ENCODE results near the gene TSPAN9.

The TSPAN9 gene, protein sequence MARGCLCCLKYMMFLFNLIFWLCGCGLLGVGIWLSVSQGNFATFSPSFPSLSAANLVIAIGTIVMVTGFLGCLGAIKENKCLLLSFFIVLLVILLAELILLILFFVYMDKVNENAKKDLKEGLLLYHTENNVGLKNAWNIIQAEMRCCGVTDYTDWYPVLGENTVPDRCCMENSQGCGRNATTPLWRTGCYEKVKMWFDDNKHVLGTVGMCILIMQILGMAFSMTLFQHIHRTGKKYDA

DNA sequence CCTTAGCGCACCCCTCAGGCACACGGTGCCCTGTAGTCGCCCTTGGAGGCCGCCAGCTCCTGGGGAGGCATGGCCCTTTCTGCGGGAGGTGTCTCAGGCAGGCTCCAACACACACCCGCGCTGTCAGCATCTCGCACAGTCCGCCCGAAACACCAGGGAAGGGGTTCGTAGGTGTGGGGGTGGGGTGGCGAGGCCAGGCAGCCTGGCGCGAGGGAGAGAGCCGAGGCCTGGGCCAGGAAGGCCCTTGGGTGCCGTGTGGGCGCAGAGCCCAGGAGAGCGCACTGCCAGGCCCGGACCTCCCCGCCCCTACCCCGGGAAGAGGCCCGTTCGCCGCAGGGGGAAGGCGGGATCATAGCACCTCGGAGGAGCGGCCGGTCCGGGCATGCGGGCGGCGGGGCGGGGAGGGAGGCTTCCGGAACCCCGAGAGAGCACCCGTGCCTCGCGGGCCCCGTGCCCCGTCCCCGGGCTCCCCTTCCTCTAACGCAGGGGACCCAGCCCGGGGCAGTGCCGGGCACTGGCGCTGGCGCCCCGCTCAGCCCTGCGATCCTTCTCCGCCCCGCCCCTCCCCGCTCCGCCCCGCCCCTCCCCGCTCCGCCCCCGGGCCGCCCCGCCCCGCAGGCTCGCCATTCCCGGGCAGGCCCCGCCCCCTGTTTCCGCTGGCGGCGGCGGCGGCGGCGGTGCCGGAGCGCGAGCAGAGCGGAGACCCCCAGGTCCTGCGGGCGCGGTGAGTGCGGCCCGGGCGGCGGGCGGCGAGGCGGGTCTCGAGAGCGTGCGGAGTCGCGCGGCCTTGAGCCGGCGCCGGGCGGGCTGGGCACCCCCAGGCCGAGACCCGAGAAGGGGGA, at the start of gene TSPAN9:
TSPAN9 (plus strand) TSS at position 650 of the 842 bp plus-strand sequence. CDS start 123,815 bp downstream, outside the sequence.
- DNase-seq (ENCODE audit: low read depth), result no peak

DNA sequence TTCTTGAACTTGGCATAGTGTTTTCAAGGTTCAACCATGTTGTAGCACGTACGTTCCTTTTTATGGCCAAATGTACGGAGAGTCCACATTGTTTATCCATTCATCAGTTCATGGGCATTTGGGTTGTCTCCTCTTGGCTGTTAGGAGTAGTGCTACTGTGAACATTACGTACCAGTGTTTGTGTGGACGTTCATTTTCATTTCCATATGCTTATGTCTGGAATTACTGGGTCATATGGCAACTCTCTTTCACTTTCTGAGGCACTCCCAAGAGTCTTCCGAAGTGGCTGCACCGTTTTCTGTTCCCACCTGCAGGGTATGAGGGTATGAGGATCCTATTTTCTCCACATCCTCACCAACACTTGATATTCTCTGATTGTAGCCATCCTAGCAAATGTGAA, 49.1 kb upstream of the TSPAN9 start:
- no peak for DNase-seq (ENCODE audit: low read depth)

DNA sequence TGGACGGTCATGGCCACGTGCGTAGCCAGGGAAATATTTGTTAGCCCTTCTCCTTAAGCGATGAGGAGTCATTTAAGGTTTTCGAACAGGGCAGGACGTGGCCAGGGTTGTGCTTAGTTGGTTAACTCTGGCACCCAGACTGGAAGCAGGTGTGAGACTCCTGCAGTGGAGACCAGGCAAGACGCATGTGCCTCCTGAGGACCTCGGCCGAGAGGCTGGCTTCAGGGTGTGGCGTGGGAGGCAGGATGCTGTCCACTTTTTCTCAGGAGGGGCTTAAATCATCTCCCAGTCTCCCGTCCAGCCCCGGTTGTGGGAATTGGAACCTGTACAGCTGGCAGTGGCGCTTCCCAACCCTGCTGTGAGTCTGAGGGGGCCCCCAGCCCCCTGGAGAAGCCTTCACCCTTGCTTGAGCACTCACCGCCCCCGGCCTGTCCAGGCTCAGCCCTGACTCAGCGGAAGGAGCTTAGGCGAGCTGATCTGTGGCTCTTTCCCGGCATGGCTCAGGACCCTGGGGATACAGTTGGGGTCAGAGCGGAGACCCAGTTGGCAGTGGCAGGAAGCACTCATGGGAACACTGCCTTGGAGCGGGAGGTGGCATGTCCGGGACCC, 46.3 kb upstream of the TSPAN9 start:
- no peak for DNase-seq (ENCODE audit: low read depth)

DNA sequence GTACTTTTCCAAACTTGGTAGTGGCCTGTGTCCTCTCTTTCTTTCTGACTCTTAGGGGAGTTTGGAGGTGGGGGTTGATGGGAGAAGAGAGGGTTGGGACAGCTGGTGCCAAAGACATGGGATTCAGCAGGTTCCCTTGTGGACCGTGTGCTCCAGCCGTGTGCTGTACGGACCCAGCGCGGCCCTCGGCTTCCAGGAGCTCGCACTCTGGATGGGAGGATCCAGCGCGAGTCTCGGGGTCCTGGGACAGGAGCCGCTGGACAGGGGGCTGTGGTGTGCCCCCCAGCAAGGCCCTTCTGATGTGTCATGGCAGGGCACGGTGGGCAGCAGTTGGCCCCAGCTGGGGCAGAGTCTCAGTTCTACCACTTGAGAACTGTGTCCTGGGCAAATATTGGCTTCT, 45.0 kb upstream of the TSPAN9 start:
- no peak for DNase-seq (ENCODE audit: low read depth)

DNA sequence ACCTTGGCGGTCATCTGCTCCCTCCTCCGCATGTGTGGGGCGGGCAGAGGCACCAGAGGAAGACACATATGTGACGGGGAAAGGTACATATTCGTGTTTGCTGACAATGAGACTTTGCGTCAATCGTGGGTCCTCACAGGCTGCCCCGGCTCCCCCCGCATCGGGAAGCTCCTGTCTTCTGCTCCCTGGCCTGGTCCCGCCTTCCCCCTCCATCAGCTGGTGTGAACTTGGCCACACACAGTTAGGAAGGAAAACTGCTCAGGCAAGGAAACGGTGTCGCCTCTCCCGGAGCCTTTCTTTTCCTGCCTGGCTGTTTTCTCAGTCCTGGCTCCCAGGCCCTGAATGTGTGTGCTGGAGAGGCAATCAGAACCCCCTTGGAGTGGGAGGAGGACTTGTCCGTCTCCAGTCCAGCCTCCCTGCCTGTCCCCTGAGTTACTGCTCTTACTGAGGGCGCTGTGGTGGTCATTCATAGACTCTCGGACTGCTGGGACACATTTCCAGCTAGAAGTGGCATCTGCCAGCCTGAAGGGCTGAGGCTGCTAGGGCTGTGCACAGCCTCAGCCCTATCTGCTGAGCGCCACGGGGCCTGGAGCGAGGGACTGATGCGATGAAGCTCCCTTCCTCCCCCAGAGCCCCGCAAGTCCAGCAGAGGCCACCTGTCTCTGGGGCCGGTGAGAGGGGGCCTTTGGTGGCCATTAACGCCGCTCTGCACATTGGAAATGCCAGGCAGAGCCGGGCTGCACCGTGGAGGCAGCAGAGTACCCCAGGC, 44.2 kb upstream of the TSPAN9 start:
- DNase-seq (ENCODE audit: low read depth), result no peak

DNA sequence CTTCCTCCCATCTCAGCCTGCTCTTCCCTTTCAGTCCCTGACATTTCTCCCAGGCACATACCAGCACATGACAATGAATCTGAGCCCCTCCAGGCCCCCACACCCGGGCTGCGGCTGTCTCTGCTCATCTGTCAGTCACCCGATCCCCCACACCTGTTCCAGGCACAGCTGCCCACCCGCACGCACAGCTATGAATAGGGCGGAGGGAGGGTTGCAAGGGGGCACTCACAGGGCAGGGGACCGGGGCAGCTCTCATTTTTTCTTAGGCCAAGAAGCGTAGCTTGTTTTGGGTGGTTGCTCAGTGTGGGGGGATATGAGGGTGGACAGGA, 43.7 kb upstream of the TSPAN9 start:
- DNase-seq (ENCODE audit: low read depth), result no peak

DNA sequence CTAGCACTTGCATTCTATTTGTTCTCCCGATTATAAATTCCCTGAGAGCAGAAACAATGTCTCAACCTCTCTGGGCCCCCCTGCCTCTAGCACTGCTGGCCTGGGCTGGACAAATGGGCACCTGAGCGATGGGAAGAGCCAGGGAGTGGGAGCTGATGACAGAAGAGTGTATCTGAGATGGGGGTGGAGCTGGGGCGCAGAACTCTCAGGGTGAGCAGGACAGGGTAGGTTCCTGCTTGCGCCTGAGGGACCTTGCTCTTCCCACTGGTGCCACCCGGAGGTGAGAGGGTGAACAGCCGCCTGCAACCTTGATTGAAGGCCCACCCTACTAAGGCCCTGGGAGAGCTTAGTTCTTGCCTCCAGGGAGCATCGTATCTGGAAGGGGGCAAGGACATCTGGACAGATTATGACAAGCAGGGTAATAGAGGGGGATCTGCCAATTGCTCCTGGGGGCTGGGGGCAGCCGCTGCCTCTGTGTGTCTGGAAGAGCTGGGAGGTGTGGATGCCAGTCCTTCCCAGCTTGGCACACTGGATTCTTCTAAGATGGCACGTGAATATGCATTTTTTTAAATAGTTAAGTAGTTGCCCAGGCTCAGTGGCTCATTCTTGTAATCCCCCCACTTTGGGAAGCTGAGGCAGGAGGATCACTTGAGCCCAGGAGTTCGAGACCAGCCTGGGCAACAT, 43.0 kb upstream of the TSPAN9 start:
- DNase-seq (ENCODE audit: low read depth), result peak; percentile 19

DNA sequence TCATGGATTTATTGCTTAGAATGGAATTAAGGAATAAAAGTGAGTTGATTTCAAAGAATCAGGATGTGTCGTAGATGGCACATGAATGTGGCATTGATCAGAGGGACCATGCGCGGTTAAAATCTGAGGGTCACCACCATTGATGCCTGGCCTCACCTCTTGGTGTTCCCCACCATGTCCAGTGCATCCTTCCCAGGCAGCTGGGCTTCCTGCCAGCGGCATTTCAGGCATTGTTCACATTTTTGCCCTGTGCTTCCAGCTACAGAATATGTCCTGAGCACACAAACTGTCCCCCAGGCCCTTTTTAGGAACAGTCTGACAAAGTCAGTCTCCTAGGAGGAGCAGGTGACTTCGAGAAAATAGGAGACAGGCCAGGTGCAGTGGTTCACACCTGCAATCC, 42.0 kb upstream of the TSPAN9 start:
- no peak for DNase-seq (ENCODE audit: low read depth)

DNA sequence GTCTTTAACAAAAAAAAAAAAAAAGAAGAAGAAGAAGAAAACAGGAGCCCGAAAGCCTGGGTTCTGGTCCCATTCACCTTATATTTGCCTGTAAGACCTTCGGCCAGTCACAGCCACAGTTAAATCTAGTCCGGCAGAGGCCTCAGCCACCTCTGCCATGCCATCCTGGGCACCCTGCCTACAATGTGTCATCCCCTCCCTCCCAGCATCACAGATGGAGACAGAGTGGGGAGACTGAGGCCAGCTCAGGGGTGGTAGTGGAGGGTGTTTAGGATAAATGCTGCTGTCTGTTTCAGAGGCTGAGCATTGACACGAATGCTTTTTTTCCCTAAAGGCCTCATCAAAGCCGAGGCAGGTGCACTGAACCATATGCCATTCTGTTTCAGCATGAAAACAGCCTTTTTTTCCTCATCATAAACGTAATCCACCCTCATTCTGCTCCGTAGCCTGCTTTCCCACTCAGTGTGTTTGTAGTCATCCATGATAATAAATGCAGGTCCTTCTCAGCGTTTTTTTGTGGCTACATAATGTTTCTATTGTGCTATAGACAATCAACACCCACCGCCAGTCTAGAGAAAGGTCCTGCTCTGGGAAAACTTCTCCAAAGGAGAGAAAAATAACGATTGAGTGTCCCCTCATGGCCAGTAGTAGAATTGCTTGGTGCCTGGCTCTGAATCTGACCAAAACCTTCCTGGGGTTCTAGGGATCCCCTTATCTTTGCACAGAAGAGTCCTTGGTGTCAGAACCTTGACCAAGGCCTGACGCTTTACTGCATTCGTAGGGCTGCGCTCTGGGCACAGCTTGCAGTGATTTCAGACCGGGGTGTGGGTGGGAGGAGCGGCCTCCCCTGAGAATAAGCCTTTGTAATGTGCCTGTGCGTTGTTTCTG, 41.1 kb upstream of the TSPAN9 start:
- no peak for DNase-seq (ENCODE audit: low read depth)

DNA sequence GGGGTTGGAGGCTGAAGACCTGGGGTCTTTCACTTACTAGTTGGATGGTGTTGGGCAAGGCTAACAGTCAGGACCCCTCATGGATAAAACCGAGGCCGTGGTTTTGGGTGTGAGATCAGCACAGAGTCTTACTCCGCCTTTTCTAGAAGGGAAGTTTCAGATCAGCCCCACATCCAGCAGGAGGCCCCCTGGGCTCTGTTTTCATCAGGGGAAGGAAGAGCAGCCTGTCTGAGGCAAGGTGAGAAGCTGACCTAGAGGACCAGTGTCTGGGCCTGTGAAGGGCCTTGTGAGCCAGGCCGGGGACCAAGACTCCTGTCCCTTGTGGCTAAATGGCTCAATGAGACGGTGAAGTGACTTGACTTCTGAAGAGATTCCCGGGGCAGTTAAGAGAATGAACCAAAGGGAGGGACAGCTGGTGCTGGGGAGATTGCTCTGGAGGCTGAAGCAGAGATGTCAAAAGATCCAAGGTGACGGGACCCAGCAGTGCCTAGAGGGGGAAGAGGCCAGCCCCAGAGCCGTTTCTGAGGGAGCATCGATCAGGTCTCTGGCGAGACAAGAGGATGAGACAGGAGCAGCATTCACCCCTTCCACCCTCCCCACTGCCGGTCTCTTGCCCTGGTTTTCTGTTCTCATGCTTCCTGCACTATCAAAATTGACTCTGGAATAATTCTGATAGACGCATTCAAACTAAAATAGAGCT, 40.1 kb upstream of the TSPAN9 start:
- DNase-seq (ENCODE audit: low read depth), result no peak

DNA sequence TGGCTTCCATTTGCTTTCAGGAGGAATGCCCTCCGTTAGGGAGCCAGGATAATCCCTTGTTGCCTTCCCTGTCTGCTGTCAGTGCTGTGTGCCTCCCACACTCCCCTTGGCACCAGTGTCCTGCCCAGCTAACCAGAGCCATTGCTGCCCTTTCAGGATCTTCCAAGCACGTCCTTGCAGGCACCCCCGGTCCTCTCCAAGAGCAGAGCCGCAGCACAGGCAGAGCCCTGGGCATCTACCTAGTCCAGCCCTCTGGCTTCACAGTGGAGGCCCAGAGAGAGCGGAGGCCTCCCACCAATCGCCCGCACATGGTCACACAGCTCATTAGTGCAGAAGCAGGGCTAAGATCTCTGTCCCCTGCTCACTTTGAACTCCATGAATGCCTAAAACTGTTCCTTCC, 39.0 kb upstream of the TSPAN9 start:
- DNase-seq (ENCODE audit: low read depth), result no peak

DNA sequence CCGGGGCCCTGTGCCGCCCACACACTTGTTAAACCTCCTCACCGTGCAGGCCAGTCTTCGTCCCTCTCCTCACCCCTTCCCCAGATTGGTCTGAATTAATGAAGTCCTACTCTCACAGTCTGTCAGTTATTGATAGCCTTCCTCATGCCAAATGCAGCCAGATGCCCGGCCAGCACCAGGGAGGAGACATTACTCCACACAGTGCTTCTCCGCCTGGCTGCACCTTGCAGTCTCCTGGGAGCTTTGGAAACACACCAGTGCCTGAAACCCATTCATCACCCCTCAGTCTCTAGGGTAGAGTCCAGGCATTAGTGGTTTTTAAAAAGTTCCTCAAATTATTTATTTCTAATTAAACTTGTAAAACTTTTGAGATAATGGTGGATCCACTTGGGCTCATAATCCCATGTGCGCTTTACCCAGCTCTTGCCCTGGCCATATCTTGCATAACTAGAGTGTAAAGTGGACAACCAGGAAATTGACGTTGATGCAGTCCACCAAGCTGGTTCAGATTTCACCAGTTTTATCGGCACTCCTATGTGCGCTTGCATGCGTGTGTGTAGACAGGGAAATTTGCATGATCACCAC, 38.2 kb upstream of the TSPAN9 start:
- DNase-seq (ENCODE audit: low read depth), result no peak

DNA sequence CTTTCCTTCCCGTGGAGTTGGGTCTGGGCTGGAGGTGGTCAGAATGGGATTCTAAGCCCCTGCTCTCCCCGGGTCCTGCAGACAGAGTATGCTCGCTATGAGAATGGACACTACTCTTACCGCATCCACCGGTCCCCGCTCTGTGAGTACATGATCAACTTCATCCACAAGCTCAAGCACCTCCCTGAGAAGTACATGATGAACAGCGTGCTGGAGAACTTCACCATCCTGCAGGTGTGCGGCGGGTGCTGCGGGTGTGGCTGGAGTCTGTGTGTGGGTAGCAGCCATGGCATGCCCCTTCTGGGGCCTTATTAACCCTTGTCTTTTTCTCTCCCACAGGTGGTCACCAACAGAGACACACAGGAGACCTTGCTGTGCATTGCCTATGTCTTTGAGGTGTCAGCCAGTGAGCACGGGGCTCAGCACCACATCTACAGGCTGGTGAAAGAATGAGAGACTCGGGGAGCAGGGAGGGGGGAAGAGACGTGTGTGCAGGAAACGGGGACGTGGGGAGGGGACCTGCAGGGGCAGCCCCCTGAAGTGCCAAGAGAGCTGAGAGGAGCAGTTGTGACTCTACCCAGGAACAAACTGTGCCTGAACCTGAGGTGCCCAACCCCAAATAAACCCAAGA, 37.0 kb upstream of the TSPAN9 start:
- DNase-seq (ENCODE audit: low read depth), result no peak

DNA sequence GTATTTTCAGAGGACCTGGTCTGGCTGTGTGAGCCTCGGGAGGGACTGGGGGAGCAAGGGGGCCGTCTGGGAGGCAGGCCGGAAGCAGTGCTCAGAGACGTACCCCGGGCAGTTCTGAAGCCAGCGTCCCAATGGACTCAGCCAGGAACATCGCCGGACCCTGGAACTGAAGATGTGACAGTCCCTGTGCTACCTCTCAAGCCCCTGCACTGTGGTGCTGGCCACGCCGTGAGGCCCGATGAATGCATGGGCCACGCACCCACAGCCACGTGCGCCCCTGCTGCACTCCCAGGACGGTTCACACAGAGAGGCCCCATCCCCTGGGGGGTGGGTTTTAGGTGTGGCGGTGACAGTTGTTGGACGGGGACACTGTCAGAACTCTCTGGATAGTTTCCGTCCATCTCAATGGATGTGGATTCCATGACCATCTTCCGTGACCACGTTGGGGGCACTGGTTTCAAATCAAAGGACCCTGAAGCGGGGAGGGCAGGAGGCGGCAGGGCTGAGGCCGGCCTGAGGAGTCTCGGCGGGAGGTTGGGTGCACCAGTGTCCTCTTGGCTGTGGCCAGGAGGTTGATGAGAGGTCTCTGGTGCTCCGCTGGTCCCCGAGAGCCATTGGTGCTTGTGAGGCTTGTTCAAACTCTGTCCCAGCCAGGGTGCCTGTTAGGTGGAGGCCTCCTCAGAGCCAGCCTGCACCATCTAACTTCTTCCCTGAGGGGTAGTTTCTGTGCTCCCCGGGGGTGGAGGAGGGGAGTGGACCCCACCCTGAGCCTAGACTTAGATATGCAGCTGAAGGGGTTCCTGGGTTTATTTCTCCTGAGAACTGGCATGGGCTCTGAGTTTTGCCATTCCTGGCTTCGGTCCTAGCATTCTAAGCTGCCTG, 36.3 kb upstream of the TSPAN9 start:
- no peak for DNase-seq (ENCODE audit: low read depth)

DNA sequence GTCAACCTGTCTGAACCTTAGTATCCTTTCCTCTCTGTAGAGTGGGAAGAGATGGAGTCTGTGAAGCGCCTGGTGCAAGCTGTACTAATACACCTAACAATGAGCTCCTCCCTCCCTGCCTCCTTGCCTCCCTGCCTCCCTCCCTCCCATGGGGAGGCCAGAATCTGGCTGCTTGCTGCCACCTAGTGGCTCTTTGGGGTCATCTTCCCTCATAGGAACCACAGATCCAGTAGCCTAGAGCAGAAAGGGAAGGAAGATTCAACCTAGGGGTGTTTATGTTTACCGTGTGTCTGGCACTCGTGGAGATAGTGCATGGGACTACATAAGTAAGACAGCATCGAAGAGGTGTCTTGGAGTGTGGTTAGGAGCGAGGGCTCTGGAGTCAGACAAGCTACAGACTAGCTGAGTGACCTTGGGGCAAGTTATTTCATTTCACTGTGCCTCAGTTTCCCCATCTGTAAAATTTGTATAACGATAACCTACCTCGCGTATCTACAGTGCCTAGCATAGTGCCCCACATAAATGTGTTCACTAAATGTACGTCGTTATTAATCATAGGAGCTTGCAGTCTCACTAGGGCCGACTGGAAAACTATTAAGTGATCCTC, 35.5 kb upstream of the TSPAN9 start:
- DNase-seq (ENCODE audit: low read depth), result peak; percentile 26

DNA sequence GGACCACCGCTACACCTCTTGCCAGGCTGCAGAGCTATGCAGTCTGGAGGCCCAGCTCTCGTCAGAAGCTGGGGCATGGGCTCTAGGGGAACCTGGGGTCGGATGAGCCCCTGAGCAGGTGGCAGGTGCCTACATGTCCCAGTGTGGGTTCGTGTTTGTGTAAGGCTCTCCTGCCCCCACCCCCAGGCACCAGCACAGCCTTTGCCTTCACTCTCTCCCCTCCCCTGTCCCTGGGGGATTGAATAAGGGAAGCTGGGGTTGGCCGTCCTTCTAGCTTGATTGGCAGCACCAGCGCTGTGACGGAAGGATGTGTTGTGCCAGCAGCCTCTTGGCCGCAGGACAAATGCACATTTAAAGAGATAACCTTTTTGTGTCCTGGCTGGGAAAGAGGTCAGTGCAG, 34.8 kb upstream of the TSPAN9 start:
- no peak for DNase-seq (ENCODE audit: low read depth)

DNA sequence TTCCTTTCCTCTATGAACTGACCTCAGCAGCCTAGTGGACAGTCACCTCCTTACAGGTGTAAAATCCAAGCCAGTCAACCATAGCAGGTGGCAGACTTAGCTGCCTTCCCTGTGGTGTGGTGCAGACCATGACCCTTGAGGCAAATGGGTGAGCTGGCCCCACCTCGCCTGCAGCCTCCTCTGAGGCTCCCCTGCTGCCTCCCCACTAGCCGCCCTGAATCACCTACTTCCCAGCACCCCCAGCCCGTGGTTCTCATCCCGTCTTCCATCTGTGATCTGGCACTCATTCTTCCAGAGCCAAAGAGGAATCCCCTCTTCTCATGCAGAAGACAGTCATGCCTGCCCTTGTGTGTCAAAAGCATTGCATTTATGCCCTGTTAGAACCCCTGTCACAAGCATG, 34.4 kb upstream of the TSPAN9 start:
- no peak for DNase-seq (ENCODE audit: low read depth)

DNA sequence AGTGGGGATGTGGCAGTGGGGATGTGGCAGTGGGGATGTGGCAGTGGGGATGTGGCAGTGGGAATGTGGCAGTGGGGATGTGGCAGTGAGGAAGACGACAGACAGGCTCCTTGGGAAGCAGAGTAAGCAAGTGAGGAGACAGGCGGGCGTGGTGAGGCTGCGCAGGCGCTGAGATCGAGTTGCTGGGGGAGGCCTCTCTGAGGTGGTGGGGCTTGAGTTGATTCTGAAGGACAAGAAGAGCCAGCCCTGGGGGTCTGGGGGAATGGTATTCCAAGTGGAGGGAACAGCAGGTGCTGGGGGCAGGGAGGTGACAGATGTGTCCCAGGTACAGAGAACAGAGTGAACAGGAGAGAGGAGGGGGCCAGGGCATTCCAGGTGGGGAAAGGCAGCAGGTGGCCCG, 33.8 kb upstream of the TSPAN9 start:
- no peak for DNase-seq (ENCODE audit: low read depth)

Measured in non-pigmented ciliary epithelial cell (primary cell).